Ishikawa (cell line): ENCODE measurements around the gene LTB4R2.

Experiments
- NFIC ChIP-seq: IDR thresholded peaks from 2 replicates; pipeline ENCODE4 v1.6.1; 2012
- YY1 ChIP-seq: IDR thresholded peaks from 2 replicates; pipeline ENCODE4 v1.6.1; 2012; ENCODE audit warnings: low read depth

- TF ChIP-seq NFIC = no peak
- no peak for TF ChIP-seq YY1
These were observed 43.9 kb downstream of the LTB4R2 start for GRCh38 chr14:24353559-24354481.
